Measurements from ENCODE around the gene ACP7.

DNA sequence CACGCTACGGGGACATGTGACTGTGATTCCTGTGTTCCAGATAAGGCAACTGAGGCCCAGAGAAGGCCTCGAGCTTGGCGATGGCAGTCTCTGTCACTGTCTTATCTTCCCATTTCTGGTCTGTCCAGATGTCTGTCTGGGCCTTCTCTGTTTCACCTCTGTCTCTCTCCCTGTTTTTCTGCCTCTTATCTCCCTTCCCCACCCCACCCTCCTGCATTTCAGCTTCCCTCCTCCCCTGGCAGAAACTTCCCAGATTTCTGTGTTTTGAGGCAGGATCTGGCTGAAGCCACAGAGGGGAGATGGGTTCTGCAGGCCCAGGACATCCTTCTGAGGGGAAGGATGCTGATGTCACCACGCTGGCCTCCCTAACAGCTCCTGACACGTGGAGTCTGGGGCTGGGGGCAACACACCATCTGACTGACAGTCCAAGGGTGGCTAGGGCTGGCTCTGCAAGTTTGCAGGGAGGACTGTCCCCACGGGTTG is 55.8 kb downstream of the ACP7 start:
- TF ChIP-seq EZH2 (IDR thresholded peaks at IDR 0.05; ENCODE audit: insufficient read depth, poor library complexity, severe bottlenecking) (no peak), EZH2phosphoT487 (IDR thresholded peaks at IDR 0.05; ENCODE audit: insufficient read depth, low read depth) (no peak)

All from GM23248 (cell line).